Suppressor macrophage (primary cell): Measurements from ENCODE around the gene FFAR2.
"Not testable (repeated sequence)": the region's sequence is repeated elsewhere in the genome, so short reads cannot be mapped to it uniquely, and the experiment has no call there.

Source experiments
- DNase-seq, 4 experiments: peaks; one replicate each; pipeline ENCODE4 v3.0.0-alpha.2; 2020 to 2022

The FFAR2 gene

DNA sequence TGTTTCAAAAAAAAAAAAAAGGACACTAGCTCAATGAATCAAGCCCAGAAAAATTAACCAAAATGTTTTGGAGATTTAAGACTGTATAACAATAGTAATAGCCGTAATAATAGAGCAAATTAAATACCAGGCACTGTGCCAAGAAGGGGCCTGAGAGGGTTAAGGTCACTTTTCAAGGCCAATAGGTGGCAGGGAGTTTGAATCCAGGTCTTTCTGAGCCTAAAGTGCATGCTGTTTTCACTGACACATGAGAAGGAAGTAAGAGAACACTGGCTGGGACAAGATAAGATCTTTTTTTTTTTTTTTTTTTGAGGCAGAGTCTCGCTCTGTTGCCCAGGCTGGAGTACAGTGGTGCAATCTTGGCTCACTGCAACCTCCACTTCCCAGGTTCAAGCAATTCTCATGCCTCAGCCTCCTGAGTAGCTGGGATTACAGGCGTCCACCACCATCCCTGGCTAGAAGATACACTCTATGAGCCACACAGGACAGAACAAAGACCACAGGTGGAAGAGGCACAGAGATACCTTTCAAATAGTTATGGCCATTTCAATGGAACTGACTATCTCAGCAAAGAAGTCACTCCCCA is 7.7 kb downstream of the FFAR2 start:
- no peak for DNase-seq

DNA sequence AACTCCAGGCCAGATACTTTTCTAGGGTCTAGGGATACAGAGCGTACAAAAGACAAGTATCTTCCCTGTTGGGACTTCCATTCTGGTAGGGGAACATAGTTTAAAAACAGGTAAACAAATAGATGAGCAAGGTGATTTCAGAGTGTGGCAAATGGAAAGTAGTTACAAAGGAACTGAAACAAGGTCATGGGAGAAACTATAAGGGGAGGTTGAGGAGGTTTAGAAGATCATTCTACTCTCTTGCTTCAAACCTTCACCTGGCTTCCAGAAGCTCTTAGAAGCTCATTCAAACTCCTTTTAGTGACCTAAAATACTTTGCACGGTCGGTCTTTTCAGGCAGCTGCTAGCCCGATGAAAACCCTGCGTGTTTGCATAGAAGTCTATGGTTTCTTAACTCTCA is 9.1 kb downstream of the FFAR2 start:
- DNase-seq: no peak

DNA sequence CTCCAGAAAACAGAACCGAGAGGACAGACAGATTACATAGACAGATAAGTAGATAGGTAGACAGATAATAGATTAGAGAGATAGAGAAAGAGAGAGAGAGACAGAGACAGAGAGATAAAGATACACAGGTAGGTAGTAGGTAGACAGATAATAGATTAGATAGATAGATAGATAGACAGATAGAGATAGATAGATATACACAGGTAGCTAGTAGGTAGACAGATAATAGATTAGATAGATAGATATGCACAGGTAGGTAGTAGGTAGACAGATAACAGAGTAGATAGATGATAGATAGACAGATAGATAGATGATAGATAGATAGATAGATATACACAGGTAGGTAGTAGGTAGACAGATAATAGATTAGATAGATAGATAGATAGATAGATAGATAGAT is 10.1 kb downstream of the FFAR2 start:
- no peak for DNase-seq

DNA sequence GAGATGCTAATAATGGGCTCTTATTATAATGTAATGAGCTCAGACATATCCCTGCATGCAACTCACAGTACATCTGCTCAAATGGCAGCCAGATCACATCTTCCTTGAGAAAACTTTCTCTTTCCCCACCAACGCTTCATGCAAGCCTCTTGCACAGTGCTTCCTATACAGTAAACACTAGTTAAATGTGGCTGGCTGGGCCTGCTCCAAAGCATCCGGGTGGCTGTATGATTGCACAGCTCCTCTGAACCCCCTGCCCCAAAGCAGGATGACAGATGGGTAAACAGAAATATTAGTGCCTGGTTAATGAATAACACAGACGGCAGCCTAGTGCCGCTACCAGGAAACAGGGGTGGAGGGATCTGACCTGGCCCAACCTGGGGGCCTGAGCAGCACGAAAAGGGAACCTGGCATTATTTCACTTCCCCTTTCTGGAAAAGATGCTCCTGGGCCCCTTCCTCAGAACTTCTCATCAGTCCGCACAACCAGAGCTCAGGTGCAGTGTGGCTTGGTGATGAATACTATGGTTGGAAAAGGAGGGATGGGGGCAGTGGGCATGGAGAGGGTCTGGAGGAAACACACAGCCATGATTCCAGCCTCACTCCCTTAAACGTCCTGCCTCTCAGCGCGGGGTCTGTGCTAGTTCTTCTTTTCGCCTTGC is 10.8 kb downstream of the FFAR2 start:
- DNase-seq: peak; percentile 19 to 50 (median 46)

DNA sequence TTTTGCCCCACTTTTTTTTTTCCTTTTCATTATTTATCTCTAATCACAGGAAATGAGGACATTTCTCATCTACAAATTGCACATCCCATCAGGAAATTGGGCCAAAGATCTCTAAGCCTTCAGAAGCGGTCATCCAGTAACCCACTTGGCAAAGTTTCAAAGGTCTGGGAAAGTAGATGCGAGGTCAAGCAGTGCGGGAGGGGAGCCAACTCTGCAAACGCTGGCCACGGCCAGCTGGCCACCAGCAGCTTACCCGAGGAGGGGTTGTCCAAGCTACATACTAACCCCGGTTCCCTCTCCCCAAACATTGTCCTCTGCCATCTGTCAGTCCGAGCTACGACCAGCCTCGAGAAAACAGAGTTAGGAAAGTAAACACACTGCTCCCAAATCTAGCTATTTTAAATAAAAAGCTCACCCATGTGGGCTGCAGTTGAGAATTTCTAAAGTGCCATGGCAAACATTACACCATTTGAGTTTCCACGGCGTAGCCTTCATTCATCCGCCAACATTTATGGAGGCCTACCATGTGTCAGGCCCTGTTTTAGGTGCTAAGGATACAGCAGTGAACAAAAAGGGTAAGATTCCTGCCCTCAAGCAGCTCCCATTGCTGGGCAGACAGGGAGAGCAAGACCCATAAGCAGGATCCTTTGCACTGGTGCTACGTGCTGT is 11.5 kb downstream of the FFAR2 start:
- DNase-seq: peak in 1 of 4 experiments; percentile 34

DNA sequence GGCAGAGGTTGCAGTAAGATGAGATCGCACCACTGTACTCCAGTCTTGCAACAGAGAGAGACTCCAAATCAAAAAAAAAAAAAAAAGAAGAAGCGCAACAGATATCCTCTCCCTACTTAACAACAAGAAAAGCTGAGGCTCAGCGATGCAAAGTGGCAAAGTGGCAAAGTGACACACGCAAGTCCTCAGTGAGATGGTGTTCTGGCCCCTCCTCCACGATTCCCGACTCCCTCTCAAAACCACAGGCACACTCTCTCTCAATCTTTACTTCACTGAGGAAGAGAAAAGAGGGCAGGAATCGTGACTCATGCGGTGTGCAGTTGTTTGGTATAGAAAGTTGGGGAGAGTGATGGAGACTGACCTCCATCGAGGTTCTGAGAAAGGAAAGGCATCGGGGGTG is 12.6 kb downstream of the FFAR2 start:
- DNase-seq: peak; percentile 37 to 75 (median 62)

DNA sequence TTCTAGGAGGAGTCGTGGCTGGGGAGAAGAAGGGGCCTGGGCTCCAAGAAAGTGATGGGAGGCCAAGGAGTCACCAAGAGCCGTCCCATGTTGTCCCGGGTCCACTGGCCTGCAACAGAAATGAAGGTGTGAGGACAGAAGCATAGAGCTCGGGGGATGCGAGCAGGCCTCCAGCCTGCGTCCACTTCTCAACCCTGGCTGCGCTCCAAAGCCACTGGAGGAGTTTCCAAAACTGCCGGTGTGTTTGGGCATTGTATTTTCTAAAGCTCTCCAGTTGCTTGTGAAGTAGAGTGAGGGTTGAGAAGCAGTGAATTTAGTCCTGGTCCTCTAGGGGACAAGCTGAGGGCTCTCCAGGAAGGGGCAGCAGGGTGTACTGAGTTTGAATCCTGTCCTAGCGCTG is 13.0 kb downstream of the FFAR2 start:
- no peak for DNase-seq

DNA sequence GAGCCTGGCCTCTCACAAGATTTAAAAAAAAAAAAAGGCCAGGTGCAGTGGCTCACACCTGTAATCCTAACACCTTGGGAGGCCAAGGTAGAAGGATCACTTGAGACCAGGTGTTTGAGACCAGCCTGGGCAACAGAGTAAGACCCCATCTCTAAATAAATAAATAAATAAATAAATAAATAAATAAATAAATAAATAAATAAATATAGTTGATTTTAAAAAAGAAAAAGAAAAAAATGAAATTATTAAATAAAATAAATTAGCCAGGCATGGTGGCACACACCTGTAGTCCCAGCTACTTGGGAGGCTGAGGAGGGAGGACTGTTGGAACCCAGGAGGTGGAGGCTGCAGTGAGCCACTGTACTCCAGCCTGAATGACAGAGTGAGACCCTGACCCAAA is 13.7 kb downstream of the FFAR2 start:
- DNase-seq: not testable (repeated sequence)

DNA sequence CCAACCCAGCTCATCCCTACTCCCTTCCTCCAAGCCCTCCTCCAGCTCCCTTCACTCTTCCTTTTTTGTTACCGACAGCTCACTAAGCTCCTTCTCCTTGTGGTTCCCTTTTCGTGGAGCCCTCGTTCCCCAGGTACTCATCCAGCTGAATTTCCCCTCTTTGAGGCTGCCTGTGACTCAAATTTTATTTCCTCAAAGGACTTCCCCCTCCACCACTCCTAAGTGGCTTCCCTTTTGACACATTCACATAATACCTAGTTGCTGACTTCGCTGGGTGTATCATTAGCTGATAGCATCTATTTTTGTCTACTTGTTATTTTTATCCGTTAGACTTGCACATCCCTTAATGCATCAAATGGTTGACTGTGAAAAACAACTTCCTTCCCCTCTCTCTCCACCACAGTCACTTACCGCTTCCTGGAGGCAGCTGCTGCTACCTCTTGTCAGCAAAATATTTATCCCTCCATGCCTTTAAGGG is 14.5 kb downstream of the FFAR2 start:
- DNase-seq: peak; percentile 79 to 95 (median 84)

DNA sequence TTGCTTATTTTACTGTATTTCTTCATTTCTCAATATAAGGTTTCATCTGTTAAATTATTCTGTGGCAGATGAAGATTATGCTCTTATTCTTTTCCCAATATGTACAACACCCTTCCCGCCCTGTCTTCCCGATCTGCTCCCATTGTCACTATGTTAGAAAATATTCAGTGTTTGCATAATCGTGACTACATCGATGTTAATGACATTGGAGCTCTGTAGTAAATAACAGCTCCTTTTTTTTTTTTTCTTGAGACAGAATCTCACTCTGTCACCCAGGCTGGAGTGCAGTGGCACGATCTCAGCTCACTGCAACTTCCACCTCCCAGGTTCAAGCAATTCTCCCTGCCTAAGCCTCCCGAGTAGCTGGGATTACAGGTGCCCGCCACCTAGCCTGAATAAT is 14.9 kb downstream of the FFAR2 start:
- DNase-seq: not testable (repeated sequence)

DNA sequence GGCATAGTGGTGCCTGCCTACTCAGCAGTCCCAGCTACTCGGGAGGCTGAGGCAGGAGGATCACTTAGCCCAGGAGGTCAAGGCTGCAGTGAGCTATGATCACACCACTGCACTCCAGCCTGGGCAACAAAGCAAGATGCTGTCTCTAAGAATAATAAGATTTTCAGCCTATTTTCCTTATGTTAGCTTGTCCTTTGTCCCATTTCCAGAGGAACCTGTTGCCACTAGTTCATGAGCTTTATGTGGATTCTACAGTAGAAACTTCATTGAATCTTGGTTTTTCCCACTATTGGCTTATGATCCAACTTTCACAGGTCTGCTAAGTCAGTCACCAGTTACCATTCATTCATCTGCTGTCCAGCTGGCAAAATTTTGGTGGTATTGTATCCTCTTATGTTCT is 18.2 kb downstream of the FFAR2 start:
- no peak for DNase-seq

DNA sequence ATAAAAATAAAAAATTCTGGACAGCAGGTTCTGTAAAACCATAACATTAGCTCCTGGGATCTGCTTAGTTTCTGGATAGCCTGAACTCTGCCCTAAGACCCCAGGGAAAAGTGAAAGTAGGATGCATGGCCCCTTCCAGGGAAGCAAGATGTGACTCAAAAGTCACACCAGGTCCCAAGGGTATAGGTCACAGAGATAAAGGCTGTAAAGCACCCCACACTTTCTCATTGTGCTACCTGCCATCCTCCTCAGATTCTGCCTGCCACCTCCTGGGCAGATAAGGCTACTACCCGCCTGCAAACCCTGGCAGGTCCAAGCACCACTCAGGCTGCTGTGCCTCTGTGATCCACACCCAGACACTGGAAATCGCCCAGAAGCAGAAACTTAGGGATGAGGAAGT is 20.6 kb downstream of the FFAR2 start:
- peak; percentile 58 to 81 (median 75) for DNase-seq

DNA sequence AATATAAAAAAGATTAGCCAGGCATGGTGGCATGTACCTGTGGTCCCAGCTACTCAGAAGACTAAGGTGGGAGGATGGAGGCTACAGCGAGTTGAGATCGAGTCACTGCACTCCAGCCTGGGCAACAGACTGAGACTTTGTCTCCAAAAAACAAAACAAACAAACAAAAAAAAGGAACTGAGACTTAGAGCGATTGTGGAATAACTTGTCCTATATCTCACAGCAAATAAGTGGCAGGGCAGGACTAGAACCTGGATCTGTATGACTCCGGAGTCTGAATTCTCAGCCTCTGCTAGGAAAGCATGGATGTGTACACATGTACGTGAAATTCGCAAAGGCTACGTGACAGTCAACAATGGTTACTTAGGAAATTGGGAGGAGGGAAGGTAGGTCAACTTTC is 22.1 kb downstream of the FFAR2 start:
- peak in 3 of 4 experiments; percentile 20 to 41 (median 40) for DNase-seq

DNA sequence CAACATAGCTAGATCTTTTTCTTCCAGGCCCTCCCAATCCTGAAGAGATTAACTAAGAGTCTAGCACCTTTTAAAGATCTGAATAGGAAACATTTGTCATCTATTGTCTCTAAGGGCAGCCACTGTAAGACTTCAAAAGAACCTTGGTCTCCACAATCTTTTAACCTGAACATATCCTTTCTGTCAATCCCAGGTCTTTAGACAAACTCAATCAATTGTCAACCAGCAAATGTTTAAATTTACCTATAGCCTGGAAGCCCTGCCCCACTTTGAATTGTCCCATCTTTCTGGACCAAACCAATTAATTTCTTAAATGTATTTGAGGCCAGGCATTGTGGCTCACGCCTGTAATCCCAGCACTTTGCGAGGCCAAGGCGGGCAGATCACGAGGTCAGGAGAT is 23.0 kb downstream of the FFAR2 start:
- not testable (repeated sequence) for DNase-seq

DNA sequence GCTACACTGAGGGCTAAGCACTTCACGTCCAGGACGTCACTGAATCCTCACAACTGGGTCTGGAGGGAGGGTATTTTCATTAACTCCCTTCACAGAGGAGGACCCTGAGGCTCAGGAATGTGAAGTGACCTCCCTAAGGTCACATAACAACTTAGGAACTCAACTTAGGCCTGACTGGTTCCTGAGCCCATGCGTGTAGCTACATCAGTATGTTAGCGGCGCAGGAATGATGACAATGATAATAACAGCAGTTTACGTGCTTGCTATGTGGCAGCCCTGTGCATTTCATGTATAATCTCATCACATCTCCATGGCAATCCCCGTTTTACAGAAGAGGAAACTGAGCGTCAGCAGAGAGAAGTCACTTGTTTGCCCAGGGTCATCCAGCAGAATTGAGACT is 23.9 kb downstream of the FFAR2 start:
- DNase-seq: no peak

DNA sequence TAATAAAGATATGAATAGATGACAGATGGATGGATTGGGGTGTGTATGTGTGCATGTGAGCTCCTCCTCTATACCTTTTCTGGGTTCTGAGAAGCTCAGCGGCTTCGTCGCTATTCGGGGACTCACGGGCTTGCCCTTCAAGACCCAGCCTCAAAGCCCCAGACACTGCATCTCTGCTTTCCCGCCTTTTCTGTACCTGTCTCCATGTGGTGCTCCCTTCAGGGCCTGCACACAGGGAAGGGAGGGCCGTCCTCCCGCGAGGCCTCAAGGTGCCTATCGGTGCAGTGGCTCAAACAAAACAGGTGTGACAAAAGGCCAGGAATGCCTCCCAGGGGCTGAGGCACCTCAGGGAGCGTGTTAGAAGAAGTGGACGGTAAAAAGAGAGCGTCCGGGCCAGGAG is 26.0 kb downstream of the FFAR2 start:
- no peak for DNase-seq

DNA sequence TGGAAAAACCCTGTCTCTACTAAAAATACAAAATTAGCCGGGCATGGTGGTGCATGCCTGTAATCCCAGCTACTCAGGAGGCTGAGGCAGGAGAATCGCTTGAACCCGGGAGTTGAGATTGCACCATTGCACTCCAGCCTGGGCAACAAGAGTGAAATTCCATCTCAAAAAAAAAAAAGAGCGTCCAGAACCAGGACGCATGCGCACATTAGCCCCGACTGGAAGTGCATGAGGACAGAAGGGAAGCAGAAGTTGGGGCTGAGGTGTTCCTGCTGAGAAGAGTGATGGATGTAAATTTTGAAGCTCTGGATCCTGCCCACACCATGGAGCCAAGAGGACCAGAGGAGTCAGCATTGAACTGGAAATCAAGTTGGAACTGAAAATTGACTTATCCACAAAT is 26.5 kb downstream of the FFAR2 start:
- DNase-seq: not testable (repeated sequence)

DNA sequence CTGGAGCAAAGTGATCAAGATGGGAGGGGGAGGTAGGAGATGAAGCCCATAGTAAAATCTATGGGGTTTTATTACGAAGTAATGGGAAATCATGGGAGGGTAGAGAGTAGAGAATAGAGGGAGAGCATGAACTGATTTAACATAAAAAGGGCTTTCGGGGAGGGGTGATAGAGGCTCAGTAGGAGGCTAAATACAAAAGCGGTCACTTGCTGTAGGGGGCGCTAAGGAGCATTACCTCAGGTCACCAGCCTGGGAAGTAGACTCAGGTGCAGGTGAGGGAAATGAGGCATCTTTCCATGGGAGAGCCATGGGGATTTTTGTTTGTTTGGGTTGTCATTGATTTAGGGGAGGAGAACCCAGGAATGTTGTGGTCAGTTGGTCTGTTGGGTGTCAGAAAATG is 28.1 kb downstream of the FFAR2 start:
- DNase-seq: no peak

DNA sequence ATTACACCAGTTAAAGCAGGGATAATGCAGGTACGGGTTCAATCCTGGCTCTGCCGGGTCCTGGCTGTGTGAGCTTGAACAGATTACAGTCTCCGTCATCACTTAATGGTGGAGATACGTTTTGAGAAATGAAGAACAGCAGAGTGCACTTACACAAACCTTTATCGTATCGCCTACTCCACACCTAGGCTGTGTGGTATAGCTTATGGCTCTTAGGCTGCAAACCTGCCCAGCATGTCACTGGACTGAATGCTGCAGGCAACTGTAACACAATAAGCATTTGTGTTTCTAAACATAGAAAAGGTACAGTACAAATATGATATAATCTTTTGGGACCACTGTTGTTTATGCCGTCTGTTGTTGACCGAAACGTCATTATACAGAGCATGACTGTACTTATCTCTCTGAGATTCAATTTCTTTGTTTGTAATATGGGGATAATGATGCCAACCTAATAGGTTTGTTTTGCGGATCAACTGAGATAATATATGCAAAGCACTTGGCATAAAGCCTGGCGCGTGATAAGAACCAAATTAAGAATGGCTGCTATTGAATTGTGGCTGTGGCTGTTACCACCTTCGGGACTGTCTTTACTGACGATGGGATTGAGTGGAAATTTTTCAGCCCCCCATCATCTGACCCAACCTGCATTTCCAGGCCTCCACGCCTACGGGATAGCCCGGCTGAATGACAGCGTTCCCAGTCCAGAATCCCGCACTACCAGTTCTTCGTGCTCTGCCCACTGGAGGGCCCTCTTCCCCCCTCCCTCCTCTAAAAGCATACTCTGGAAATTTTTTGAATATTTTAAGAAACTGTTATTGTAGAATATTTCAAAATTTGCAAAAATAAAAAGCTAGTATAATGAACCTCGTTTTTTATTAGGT is 31.0 kb downstream of the FFAR2 start:
- no peak for DNase-seq

DNA sequence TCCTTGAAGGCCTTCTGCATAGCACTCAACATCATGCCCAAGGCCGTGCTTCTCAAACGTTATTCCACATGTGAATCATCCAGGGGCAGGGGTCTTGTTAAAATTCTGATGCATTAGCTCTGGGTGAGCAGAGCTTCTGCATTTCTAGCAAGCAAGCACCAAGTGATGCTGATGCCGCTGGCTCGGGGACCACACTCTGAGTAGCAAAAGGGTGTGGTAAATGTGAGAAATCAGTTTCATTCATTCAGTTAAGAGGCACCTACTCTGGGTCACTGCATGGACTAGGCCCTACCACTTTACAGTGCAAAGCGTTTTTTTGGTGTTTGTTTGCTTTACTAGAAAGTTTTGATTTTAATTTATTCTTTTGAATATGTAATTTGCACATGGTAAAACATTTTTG is 35.0 kb downstream of the FFAR2 start:
- DNase-seq: no peak

DNA sequence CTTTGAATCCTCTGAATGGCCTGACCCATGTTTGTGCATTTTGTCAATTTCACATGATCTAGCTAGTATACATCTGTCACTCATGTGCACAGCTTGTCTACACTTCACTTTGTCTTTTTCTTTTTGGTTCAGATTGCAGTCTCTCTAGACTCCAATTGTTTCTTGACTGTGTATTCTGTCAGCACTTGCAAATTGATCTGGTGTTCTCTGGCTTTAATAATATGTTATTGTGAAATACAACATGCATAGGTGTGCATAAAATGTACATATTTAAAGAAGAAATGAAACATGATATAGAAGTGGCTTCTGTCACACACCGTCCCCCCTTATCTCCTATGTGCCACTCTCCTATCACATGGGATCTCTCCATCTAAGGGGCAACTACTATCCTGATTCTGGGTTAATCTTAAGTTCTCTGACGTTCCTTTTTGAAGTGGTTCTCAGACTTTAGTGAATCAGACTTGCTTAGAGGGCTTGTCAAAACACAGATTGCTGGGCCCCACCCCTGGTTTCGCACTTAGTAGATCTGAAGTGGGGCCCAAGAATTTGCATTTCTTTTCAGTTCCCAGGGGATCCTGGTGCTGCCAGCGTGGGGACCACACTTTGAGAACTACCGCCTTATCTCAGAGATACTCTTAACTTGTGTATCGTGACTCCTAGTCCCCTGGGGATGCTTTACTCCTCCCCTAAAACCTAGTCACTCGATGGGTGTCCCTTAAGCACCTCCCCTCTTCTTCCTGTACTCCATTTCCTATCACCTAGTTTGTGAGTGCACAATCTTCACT is 36.4 kb downstream of the FFAR2 start:
- DNase-seq: no peak

DNA sequence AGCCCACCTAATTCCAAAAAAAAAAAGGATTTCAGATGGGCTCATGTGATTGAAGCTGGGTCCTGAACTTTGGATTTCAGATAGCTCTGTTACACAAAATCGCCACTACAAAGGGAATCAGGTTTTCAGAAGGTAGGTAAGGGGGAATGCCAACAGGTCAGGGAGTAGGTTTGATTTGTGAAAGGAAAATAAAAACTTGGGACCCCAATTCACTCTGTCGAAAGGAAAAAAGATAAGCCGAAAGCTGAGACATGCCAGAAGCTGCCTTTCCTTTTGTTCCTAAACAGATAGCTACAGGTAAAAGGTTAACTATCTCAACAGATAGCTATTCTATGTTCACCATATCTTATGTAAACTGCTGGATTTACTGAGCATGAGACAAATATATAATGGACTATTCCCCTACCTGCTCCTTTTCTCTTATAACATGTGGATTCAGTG is 38.2 kb downstream of the FFAR2 start:
- no peak for DNase-seq
